ENCODE results near the gene PRR5L. TPM values are rescaled to one million over a fixed set of nuclear protein-coding genes. Genes with fewer than 3 reads are reported as not detected.

Gene PRR5L
- total RNA-seq, 1 donor from 2014 or later, result 103 TPM

DNA sequence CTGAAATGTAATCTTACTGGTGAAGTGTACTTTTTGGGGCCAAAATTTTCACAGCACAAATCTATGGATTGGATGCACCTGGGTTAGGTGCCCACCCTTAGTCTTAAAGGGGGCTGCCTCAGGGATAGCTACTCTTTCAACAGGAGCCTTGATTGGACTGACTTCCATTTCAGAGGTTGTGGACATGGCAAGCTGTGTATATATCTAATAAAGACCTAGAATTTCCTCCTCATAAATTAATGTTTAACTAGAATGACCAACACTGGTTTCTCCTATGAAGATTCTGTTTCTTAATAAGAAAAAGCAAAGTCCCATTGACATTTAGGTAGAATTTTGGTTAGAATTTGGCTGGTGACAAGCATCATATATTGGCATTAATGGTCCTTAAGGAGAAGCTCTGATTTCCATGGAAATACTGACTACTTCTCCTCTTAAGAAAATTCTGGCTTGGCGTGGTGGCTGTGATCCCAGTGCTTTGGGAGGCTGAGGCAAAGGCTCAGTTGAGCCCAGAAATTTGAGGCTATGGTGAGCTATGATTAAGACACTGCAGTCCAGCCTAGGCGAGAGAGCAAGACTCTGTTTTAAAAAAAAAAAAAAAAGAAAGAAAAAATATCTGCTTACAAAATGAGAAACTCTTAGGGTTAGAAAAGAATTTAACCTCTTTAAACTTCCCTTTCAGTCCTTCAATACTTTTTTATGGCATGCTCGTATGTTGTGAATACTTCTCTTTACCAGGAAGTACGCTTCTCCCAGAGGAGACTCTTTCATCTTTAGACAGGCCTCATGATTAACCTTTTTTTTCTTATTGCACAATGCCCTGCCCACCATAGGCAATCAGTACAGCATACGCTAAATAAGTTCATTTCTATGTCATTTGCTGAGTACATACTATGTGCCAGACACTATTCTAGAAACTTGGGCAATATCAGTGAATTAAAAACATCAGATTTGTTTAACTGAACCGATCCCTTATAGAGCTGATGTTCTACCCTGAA lies 77.2 kb downstream of the PRR5L start:
- TF ChIP-seq, protein P1, sequence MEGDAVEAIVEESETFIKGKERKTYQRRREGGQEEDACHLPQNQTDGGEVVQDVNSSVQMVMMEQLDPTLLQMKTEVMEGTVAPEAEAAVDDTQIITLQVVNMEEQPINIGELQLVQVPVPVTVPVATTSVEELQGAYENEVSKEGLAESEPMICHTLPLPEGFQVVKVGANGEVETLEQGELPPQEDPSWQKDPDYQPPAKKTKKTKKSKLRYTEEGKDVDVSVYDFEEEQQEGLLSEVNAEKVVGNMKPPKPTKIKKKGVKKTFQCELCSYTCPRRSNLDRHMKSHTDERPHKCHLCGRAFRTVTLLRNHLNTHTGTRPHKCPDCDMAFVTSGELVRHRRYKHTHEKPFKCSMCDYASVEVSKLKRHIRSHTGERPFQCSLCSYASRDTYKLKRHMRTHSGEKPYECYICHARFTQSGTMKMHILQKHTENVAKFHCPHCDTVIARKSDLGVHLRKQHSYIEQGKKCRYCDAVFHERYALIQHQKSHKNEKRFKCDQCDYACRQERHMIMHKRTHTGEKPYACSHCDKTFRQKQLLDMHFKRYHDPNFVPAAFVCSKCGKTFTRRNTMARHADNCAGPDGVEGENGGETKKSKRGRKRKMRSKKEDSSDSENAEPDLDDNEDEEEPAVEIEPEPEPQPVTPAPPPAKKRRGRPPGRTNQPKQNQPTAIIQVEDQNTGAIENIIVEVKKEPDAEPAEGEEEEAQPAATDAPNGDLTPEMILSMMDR (IDR thresholded peaks at IDR 0.05), result no peak
- H3K9me3 Mint-ChIP-seq (ENCODE audit: unreplicated experiment), result no peaks in the 10 kb centered on the region
- DNase-seq (ENCODE audit: extremely low spot score, unreplicated experiment), result no peak
- no peak overlapping the region for H3K4me3 Mint-ChIP-seq (ENCODE audit: unreplicated experiment)
- H3K27ac Mint-ChIP-seq (ENCODE audit: unreplicated experiment), result peak overlapping the region; percentile 82
- no peaks in the 10 kb centered on the region for H3K27me3 Mint-ChIP-seq (ENCODE audit: unreplicated experiment)
- H3K36me3 Mint-ChIP-seq (ENCODE audit: unreplicated experiment), result no peaks in the 10 kb centered on the region
- peaks cover 52% of the 10 kb centered on the region for H3K4me1 Mint-ChIP-seq (ENCODE audit: unreplicated experiment)

DNA sequence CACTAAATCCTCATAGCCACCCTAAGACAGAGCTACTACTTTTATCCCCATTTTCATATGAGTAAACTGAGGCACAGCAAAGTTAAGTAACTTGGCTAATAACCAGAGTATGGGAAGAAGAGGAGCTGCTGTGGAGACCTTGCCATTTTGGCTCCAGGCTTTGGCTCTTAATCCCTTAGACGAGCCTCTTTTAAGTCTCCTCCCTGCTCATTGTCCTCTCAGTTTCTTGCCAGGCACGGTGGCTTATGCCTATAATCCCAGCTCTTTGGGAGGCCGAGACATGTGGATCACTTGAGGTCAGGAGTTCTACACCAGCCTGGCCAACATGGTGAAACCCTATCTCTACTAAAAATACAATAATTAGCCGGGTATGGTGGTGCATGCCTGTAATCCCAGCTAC lies 78.6 kb downstream of the PRR5L start:
- H3K4me1 Mint-ChIP-seq (ENCODE audit: unreplicated experiment), result peaks cover 58% of the 10 kb centered on the region
- TF ChIP-seq, protein P1 (IDR thresholded peaks at IDR 0.05), result no peak
- no peak for DNase-seq (ENCODE audit: extremely low spot score, unreplicated experiment)
- H3K27ac Mint-ChIP-seq (ENCODE audit: unreplicated experiment), result peak overlapping the region; percentile 97
- no peaks in the 10 kb centered on the region for H3K9me3 Mint-ChIP-seq (ENCODE audit: unreplicated experiment)
- H3K36me3 Mint-ChIP-seq (ENCODE audit: unreplicated experiment), result peaks cover 9% of the 10 kb centered on the region
- H3K27me3 Mint-ChIP-seq (ENCODE audit: unreplicated experiment), result no peaks in the 10 kb centered on the region
- no peak overlapping the region for H3K4me3 Mint-ChIP-seq (ENCODE audit: unreplicated experiment)

DNA sequence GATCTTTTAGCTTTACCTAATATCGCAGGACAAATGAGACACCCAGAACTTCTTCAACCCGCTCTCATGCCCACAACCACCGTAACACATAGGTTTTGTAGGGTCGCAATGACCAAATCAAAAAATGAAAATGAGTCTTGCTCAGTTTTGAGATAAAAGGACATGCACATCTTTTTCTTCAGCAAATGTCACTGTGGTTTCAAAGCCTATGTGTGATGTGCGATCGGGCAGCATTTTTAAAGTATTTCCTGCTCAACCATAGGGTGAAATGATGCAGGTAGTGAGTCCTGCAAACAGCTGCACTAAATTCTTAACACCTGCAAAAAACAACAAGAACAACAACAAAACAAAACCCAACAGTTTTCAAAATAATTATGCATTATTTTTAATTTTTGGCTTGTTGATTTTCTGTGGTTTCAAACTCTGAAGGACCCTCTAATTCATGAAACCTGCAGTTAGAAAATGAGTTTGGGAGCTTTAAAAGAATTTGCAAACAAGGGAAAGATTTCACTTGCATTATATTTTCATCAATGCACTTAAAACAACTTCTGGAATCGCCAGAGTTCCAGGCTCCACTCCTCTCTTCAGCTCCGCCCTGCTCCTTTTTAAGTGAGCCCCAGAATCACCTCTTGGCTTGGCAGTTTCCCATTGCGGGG lies 79.4 kb downstream of the PRR5L start:
- H3K9me3 Mint-ChIP-seq (ENCODE audit: unreplicated experiment), result no peaks in the 10 kb centered on the region
- no peaks in the 10 kb centered on the region for H3K27me3 Mint-ChIP-seq (ENCODE audit: unreplicated experiment)
- TF ChIP-seq, protein P1 (IDR thresholded peaks at IDR 0.05), result no peak
- peaks cover 66% of the 10 kb centered on the region for H3K4me1 Mint-ChIP-seq (ENCODE audit: unreplicated experiment)
- H3K36me3 Mint-ChIP-seq (ENCODE audit: unreplicated experiment), result peaks cover 16% of the 10 kb centered on the region
- peak overlapping the region; percentile 97 for H3K27ac Mint-ChIP-seq (ENCODE audit: unreplicated experiment)
- DNase-seq (ENCODE audit: extremely low spot score, unreplicated experiment), result no peak
- peak overlapping the region; percentile 98 for H3K4me3 Mint-ChIP-seq (ENCODE audit: unreplicated experiment)

DNA sequence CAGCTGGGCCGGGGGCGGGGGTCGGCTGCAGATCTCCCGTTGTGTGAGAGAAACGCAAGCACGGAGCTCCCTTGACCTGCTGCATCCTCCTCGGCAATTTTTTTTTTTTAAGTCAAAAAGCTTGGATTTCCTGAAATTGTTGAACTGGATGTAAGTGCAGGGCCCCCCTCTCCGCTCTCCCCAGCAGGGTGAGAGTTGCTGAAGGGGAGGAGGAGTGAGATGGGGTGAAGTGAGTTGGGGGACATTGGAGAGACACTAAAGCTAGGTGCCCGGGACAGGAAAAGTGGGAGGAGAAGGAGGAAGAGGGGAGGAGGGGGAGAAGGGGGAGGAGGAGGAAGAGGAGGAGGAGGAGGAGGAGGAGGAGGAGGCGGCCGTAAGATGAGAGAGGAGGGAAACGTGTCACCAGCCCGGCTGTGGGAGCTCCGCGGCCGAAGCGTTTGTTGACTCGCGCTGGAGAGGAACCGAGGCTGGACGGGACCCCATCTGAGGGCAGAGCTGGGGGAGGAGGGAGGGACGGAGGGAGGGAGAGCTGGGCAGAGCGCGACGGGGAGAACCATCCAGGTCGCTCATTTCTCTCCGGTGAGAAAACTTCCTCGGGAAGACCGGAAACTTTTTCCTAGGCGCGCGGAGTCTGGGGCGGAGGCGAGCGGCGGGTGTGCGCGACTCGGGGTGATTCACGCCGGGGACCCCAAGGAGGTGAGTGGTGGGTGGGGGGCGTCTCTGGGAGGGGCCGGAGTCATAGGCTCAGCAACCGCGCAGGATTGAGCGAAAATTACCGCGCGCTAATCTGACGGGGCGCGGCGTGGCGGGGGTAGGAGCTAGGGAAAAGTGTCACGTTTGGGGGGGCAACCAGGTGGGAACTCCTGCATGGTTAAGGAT lies 80.2 kb downstream of the PRR5L start:
- no peak for DNase-seq (ENCODE audit: extremely low spot score, unreplicated experiment)
- Mint-ChIP-seq H3K4me3 (ENCODE audit: unreplicated experiment) (peak overlapping the region; percentile 98), H3K27ac (ENCODE audit: unreplicated experiment) (peak overlapping the region; percentile 97), H3K36me3 (ENCODE audit: unreplicated experiment) (peaks cover 24% of the 10 kb centered on the region), H3K4me1 (ENCODE audit: unreplicated experiment) (peaks cover 69% of the 10 kb centered on the region), H3K27me3 (ENCODE audit: unreplicated experiment) (no peaks in the 10 kb centered on the region), H3K9me3 (ENCODE audit: unreplicated experiment) (no peaks in the 10 kb centered on the region)
- TF ChIP-seq, protein P1 (IDR thresholded peaks at IDR 0.05), result no peak
